Measurements from ENCODE around the gene CDC16.

Gene CDC16

GRCh38 chr13:114227528-114227927 is 7.2 kb upstream of the CDC16 start:
- DNase-seq (ENCODE audit: insufficient read length, low spot score) (no peak), FAIRE-seq (no peak)
- TF ChIP-seq CTCF (IDR thresholded peaks at IDR 0.05; ENCODE audit: insufficient read depth, missing control alignments): no peak

GRCh38 chr13:114228176-114228575 is 6.5 kb upstream of the CDC16 start:
- DNase-seq (ENCODE audit: insufficient read length, low spot score) (no peak), FAIRE-seq (no peak)
- TF ChIP-seq CTCF (IDR thresholded peaks at IDR 0.05; ENCODE audit: insufficient read depth, missing control alignments): no peak

- TF ChIP-seq CTCF (IDR thresholded peaks at IDR 0.05; ENCODE audit: insufficient read depth, missing control alignments): no peak
- DNase-seq (ENCODE audit: insufficient read length, low spot score) (no peak), FAIRE-seq (no peak)
Observed at GRCh38 chr13:114229506-114229905, 5.2 kb upstream of the CDC16 start.

GRCh38 chr13:114230117-114230516 is 4.6 kb upstream of the CDC16 start:
- TF ChIP-seq CTCF (IDR thresholded peaks at IDR 0.05; ENCODE audit: insufficient read depth, missing control alignments): no peak
- DNase-seq (ENCODE audit: insufficient read length, low spot score) (no peak), FAIRE-seq (no peak)

- FAIRE-seq (no peak), DNase-seq (ENCODE audit: insufficient read length, low spot score) (no peak)
- TF ChIP-seq CTCF (IDR thresholded peaks at IDR 0.05; ENCODE audit: insufficient read depth, missing control alignments): no peak
Observed at GRCh38 chr13:114230575-114230974, 4.1 kb upstream of the CDC16 start.

GRCh38 chr13:114231886-114232285 is 2.8 kb upstream of the CDC16 start:
- FAIRE-seq: no peak
- no peak for DNase-seq (ENCODE audit: insufficient read length, low spot score)
- no peak for TF ChIP-seq CTCF (IDR thresholded peaks at IDR 0.05; ENCODE audit: insufficient read depth, missing control alignments)

- TF ChIP-seq CTCF (IDR thresholded peaks at IDR 0.05; ENCODE audit: insufficient read depth, missing control alignments): no peak
- DNase-seq (ENCODE audit: insufficient read length, low spot score) (no peak), FAIRE-seq (no peak)
Observed at GRCh38 chr13:114234266-114234644, 442 bp upstream of the CDC16 start.
